ENCODE results near the gene PCDH9.

DNA sequence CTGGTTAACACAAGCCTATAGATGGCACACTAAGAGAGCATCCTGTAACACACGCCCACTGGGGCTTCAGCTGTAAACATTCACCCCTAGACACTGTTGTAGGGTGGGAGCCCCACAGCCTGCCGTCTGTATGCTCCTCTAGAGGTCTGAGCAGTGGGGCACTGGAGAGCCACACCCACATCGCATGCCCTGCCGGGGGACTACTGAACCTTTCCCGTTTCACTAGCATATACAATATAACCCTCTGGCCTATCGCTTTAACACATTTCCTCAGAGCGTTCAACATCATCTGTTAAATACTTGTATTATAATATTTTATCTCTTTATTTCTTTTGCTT lies 73.4 kb downstream of the PCDH9 start:
- TF ChIP-seq, protein P1, sequence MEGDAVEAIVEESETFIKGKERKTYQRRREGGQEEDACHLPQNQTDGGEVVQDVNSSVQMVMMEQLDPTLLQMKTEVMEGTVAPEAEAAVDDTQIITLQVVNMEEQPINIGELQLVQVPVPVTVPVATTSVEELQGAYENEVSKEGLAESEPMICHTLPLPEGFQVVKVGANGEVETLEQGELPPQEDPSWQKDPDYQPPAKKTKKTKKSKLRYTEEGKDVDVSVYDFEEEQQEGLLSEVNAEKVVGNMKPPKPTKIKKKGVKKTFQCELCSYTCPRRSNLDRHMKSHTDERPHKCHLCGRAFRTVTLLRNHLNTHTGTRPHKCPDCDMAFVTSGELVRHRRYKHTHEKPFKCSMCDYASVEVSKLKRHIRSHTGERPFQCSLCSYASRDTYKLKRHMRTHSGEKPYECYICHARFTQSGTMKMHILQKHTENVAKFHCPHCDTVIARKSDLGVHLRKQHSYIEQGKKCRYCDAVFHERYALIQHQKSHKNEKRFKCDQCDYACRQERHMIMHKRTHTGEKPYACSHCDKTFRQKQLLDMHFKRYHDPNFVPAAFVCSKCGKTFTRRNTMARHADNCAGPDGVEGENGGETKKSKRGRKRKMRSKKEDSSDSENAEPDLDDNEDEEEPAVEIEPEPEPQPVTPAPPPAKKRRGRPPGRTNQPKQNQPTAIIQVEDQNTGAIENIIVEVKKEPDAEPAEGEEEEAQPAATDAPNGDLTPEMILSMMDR (IDR thresholded peaks at IDR 0.05; ENCODE audit: low read depth, low read length), result no peak
- TF ChIP-seq EZH2phosphoT487 (IDR thresholded peaks at IDR 0.05; ENCODE audit: low read depth), result no peak

Data from OCI-LY3 (cell line).